ENCODE results near the gene ZBTB17.
A peak's percentile ranks its signal among the peaks of the same experiment; 100 is the strongest.
"Not testable (repeated sequence)": the region's sequence is repeated elsewhere in the genome, so short reads cannot be mapped to it uniquely, and the experiment has no call there.

ZBTB17 gene

GRCh38 chr1:15975805-15976680, at the start of gene ZBTB17:
Gene ZBTB17, minus strand, starts transcription at chr1:15976101. Its CDS starts 27,606 bp downstream, at chr1:15948495.
- peak; percentile 80 for DNase-seq

DNA sequence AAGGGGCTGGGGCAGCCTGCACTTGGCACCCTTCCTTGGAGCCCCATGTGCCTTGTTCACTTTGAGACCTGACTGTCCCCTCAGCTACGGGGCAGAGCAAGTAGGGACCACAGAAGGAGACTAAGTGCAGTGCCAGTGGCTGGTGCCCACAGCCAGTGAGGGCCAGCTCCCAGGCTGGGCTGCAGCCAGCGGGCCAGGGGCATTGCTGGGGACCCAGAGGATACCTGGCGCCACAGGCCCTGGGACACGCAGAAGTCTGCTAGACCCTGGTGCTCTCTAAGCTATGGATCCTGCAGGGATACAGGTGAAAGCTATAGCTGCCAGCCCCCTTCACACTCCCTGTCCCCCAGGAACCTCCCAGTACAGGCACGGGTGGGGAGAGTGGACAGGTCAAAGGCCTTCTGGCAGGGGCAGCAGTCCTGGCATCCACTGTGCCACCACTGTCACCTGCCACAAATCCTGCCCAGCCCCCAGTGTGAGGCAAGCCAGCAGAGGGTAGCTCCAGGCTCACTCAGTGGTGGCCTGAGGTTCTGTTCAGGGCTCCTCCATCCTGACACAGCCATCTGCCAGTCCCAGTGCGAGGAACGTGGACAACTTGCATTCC, 47.3 kb upstream of the ZBTB17 start:
- no peak for DNase-seq

DNA sequence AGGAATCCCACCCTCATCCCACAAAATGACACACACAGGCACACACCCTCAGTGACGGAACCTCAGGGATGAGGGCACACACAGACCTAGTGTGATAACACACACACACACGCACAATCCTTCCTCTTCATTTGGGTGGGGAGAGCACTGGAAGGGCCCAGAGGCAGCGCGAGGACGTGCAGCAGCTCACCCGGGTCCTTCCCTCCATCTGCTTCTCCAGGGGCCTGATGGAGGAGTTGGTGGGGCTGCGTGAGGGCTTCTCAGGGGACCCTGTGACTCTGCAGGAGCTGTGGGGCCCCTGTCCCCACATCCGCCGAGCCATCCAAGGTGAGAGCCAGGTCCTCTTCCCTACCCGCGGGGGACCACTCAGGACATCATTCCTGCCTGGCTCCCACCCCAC, 46.5 kb upstream of the ZBTB17 start:
- no peak for DNase-seq

DNA sequence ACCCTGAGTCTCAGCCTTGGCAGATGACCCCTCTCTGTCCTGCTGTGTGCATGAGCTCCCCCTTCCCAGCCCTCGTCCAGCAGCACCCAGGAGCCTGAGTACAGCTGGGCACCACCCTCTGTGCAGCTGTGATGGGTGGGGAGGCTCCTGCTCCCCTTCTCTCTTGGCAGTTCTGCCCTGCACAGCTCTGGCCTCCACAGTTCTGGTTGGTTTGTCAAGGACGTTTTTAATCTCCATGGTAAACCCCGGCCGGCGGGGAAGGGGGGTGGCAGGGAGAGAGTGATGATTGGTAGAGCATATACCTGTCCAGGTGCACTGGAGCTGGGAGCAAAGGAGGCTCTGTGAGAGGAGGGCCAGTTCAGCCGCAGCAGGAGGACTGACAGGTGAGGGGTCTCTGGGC, 45.8 kb upstream of the ZBTB17 start, which contains the start of gene CLCNKA:
Gene CLCNKA, plus strand, starts transcription at position 356 of the 400 bp plus-strand sequence. CDS start 584 bp downstream, outside the sequence.
- peak; percentile 56 for DNase-seq

DNA sequence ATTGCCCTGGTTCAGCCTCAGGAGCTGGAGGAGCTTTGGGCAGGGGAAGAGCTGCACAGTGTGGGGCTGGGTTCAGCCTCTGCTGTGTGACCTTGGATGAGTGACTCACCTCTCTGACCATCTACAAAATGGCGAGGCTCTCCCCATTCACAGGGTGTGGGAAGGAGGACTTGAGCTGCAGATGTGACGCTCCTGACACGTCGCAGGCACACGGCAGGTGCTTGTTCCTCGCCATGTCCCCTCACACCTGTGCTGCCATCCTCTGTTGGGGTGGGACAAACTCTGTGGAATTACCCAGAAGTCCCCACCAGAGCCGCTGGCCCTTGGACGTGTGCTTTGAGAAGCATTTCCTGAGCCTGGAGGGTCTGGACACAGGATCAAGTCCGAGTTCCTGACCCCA, 45.0 kb upstream of the ZBTB17 start:
- DNase-seq: not testable (repeated sequence)

GRCh38 chr1:16020325-16020724, 44.4 kb upstream of the ZBTB17 start:
- DNase-seq: no peak

GRCh38 chr1:16019644-16020277, 43.9 kb upstream of the ZBTB17 start:
- DNase-seq: no peak

DNA sequence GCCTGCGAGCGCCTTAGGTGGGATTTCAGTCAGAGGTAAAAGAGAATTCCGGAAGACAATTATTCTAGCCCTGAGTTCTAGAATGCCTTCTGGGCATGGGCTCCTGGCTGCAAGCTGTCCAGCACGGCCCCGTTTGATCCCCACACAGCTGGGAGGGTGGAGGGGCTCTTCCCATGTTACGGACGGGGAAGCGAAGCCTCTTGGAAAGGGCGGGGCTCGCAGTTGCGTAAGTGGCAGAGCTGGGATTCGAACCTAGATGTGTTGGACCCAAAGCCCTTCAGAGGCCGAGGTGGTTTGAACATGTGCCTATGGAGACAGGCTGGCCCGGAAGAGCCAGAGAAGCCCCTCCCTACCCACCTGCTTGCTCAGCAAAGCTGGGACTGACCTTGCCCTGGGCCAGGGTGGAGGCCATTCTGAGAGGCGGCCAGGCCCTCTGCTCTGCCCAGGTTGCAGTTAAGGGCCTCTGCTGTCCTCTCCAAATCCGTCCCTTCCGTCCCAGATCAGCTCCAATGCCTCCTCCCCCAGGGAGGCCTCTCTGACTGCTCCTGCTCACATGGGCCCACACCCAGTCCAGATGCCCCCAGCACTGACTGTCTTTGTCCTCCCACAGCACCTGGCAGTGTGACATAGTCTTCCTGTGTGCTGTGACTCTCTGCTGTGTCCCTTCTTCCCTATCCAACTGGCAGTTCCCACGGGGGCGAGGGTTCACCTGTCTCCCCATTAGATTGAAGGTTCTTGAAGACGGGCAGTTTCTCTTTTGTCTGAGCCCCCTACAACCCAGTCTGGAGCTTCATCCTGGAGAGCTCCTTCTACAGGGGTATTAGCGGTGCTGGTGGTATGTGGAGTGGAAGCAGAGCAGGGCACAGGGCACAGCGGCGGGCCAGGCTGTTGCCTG, 43.1 kb upstream of the ZBTB17 start:
- no peak for DNase-seq

DNA sequence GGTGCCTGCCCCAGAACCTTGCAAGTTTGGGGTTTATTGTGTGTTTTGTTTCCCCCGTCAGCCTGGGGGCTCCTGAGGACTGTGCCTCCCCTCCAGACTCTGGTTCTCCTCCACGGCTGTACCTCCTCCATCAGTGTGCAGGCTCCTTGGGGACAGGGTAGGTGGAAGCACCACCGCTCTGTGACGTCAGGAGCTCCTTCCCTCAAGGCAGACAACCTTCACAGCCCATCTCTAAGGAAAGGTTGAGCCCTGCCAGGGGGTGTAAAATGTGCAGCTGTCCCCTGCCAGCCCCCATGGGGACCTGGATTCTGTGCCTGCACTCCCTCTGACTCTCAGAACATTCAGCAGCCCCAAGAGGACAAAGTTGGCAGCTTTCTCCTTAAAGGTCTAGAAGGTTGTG, 42.4 kb upstream of the ZBTB17 start:
- no peak for DNase-seq

- DNase-seq: no peak
Measured at GRCh38 chr1:16017461-16018303, 41.8 kb upstream of the ZBTB17 start, which contains the start of gene HSPB7. Gene HSPB7, minus strand, starts transcription at chr1:16018043. Its CDS starts 80 bp downstream, at chr1:16017963.

DNA sequence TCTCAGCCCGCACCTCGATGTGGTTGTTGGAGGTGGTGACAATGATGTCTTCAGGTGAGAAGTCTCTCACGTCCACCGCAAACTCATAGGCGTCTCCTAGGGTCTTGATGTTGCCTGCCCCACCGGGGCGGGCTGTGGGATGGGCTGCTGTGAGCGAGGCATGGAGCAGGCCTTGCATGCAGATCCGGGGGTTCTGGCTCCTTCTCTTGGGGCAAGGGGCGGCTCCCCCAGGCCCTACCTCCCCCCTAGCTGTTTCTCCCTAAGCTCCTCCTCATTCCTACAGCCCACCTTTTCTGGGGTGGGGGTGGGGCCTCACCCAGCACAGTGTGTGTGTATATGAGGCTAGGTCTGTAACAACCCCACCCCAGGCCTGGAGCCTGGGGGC, 41.2 kb upstream of the ZBTB17 start:
- no peak for DNase-seq

DNA sequence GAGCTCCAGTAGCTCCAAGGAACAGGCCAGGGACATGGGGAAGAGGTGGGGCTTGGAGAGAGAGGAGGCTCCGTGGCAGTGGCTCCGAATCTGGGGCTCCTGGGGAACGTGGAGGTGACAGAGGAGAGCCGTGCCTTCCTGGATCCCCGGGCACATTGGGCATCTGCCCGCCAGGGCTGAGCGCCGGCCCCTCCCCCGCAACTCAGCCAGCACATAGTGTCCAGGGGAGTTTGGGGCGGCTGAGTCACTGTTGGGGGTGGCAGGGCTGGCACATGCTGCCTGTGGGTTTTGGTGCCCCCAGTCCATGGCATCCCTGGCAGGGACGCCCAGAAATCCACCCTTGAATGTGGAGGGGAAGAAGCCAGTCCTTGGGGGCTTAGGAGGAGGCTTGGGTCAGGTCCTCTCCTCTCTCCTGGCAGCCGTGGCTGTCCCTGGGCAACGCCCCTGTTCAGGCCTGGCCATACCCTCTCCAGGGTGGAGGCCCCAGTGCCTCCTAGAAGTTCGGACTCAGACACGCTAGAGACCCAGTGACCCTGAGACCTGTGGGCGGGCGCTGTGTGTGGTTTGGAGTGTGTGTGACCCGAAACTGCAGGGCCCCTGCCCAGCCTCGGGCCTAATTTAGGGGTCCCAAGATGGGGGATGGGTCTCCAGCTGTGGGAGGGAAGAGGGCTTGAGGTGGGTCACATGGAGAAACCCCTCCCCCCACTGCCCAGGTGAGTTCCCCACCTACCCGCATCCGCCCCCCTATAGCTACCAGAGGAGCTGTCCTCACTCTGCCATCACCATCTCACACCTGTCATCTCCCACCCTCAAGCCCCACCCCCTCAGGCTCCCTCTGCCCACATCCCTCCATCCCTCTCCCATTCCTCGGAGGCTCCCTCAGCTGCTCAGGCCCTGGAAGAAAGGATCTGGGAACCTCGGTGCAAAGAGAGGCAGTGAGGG, 40.3 kb upstream of the ZBTB17 start:
- DNase-seq: no peak

GRCh38 chr1:16015491-16015890, 39.6 kb upstream of the ZBTB17 start:
- no peak for DNase-seq

GRCh38 chr1:16014509-16015482, 38.9 kb upstream of the ZBTB17 start:
- DNase-seq: no peak

DNA sequence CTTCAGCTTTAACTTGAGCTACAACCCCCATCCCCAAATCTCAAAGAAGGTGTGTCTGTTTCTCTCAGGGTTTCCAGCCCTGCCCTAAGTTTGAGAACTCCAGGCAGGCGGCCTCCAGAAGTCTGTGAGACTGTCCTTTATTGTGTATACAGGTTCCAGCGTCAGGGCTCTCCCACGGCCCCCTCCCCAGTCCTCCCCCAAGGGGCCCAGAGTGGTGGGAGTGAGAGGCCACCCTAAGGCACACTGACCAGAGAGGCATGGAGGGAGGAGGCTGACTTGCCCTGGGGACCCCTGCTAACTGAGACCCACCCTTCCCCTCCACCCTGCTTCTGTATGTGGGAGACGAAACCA, 38.0 kb upstream of the ZBTB17 start:
- no peak for DNase-seq

DNA sequence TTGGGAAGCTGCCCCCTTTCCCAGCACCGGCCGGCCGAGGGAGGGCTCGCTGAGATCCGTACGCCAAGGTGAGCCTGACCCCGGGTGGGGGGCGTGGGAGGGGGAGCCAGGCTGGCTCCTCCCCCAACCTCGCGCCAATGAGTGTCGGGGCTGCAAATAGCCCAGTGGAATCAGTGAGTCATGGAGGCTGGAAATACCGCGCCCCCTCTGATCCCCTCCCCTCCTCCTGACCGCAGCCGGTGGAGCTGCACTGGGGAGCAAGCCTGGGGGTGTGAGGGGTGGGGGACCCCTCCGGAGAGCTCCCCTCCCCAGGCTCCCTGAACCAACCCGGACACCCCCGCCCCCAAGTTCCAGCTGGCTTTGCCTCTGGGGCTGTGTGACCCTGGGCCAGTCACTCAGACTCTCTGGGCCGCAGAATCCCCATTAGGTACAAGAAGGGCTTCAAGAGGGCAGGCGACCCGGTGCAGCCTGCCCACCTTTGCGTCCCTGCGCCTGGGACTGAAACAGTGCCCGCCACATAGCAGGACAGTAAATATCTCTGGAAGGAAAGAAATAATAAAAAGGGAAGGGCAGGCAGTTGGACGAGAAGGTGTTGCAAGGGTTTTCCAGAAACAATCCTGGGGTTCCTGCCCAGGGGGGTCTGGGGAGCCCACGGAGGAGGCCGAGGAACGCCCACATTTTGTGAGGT, 37.5 kb upstream of the ZBTB17 start:
- no peak for DNase-seq

DNA sequence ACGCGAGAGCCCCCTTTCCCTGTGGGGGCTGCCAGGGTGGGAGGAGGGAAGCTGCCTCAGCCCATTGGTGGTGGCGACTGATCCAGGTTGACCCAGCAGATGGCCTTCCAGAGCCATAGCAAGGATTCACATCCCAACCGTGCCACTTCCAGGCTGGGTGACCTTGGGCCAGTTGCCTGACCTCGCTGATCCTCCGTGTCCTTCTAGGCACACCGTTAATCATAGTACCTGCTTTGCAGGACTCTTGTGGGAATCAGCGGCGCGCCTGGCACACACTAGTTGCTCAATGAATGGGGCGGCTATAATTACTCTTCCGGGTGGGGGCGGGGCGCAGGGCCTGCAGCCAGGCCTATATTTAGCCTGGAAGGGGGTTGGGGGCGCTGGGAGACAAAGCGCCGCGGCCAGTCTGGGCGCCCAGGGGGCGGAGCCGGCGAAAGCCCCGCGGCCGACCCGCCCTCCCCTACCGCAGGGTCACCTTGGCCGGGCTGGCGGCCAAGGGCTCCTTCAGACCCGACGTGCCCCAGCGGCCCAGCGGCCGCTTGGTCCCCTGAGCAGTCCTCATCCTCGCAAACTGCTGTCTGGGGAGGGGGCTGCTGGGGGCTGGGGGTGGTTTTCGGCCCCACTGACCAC, 36.8 kb upstream of the ZBTB17 start:
- no peak for DNase-seq

GRCh38 chr1:16011936-16012589, 36.2 kb upstream of the ZBTB17 start:
- DNase-seq: no peak
